Measurements from ENCODE around the gene DCLRE1C. TPM values are rescaled to one million over a fixed set of nuclear protein-coding genes. Genes with fewer than 3 reads are reported as not detected.
A peak's percentile ranks its signal among the peaks of the same experiment; 100 is the strongest.

Gene DCLRE1C
- total and polyA plus RNA-seq, 3 experiments from 2014 or later = 11.3 to 28.4 (median 12.5) TPM

DNA sequence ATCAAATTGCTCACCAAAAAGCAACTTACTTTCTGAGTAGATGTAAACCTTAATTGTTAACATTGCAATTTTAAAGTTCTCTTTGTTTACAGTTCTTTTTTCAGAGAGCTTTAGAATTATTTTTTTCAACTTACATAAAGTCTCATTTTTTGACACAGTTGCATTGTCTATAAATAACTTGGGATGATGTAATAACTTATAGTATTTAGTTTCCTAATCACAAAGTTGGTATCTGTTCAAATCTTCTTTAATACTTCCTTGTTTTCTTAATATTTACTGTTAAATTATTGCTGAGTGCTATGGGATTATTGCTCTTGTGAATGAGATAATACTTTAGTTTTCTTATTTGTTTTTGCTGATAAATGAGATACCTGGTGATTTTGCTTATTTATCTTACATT lies 94.1 kb downstream of the DCLRE1C start:
- Mint-ChIP-seq H3K9me3 (no peaks in the 10 kb centered on the region), H3K4me3 (no peak overlapping the region), H3K4me1 (peaks cover 2 to 3% (median 3%) of the 10 kb centered on the region in 3 donors), H3K36me3 (peaks cover 8 to 72% (median 23%) of the 10 kb centered on the region in 3 donors), H3K27ac (peak overlapping the region in 1 of 8 donors; percentile 22), H3K27me3 (no peaks in the 10 kb centered on the region)
- H3K9me3 ChIP-seq (ENCODE audit: low read length) = no peaks in the 10 kb centered on the region
- H3K27ac ChIP-seq (ENCODE audit: low read depth, low read length) = no peak overlapping the region
- no peak overlapping the region for H3K4me3 ChIP-seq (ENCODE audit: low read length)
- ChIA-PET CTCF (interaction anchor here (1.1 kb wide), 1 partner anchor 21 kb away, joined by 3 read pairs; the partner anchor contains the start of genes HSPA14 and MSANTD7), POLR2A (no interaction called here)
- no peaks in the 10 kb centered on the region for H3K4me1 ChIP-seq (ENCODE audit: insufficient read depth, low read length)
- H3K27me3 ChIP-seq (ENCODE audit: insufficient read depth, low read length, poor library complexity, severe bottlenecking) = no peaks in the 10 kb centered on the region
- DNase-seq = no peak
- peaks cover 9% of the 10 kb centered on the region for H3K36me3 ChIP-seq (ENCODE audit: insufficient read depth, low read length)

DNA sequence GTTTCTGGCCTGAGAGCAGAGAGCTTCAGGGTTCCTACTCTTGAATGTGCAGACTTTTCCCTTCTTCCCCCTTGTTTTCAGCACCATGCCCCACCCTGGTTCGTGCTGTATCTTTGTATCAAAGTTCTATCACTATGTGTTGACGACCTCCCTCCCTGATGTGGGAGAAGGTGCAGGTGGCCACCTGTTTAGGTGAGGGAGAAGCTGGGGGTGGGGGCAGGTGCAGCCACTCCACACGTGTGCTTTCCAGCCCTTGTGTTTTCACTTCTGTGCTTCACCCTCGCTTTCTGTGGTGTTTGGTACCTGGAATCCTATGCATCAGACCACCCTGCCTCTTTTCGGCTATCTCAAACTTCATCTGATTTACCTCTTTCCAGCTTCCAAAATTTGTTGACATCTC lies 94.9 kb downstream of the DCLRE1C start:
- POLR2A ChIA-PET = no interaction called here
- Histone ChIP-seq H3K4me3 (ENCODE audit: low read length) (no peak overlapping the region), H3K27me3 (ENCODE audit: insufficient read depth, low read length, poor library complexity, severe bottlenecking) (no peaks in the 10 kb centered on the region), H3K9me3 (ENCODE audit: low read length) (no peaks in the 10 kb centered on the region), H3K4me1 (ENCODE audit: insufficient read depth, low read length) (no peaks in the 10 kb centered on the region), H3K36me3 (ENCODE audit: insufficient read depth, low read length) (peaks cover 9% of the 10 kb centered on the region), H3K27ac (ENCODE audit: low read depth, low read length) (no peak overlapping the region)
- CTCF ChIA-PET = interaction anchor here (1.1 kb wide), 1 partner anchor 21 kb away, joined by 3 read pairs; the partner anchor contains the start of genes HSPA14 and MSANTD7
- no peak overlapping the region for H3K4me3 Mint-ChIP-seq
- no peaks in the 10 kb centered on the region for H3K27me3 Mint-ChIP-seq
- peak overlapping the region in 2 of 8 donors; percentile 17 to 44 for H3K27ac Mint-ChIP-seq
- DNase-seq = no peak
- peaks cover 8 to 74% (median 23%) of the 10 kb centered on the region in 3 donors for H3K36me3 Mint-ChIP-seq
- no peaks in the 10 kb centered on the region for H3K9me3 Mint-ChIP-seq
- H3K4me1 Mint-ChIP-seq = peaks cover 2 to 3% (median 3%) of the 10 kb centered on the region in 3 donors

DNA sequence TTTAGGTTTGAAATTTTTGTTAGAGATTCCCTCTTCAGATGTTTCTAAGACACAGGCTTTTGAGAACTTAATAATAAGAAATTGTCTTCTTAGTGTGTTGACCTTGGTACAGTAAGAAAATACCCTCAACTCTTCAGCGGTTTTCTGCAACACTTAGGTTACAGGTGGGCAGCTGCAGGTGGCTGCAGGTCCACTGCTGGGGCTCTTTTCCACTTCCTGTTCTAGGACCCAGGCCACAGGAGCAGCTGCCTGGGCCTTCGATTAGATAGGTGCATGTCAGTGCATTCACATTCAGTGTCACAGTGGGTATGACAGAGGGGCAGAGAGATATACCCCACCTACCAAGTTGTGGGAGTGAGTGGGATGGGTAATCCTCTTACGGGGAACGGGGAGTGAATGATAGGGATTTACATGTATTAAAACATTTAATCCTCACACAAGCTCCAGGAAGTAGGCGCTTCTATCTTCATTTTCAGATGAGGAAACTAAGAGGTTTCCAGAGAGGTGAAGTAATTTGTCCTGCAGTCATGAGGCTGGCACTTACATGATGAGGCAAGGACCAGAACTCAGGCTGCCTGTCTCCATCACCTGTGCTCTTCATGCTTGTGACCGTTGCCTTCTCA lies 95.4 kb downstream of the DCLRE1C start:
- no peaks in the 10 kb centered on the region for H3K9me3 ChIP-seq (ENCODE audit: low read length)
- Mint-ChIP-seq H3K9me3 (no peaks in the 10 kb centered on the region), H3K36me3 (peaks cover 8 to 72% (median 24%) of the 10 kb centered on the region in 3 donors), H3K4me1 (peaks cover 2 to 3% (median 3%) of the 10 kb centered on the region in 3 donors), H3K27me3 (no peaks in the 10 kb centered on the region), H3K27ac (peak overlapping the region in 1 of 8 donors; percentile 66), H3K4me3 (no peak overlapping the region)
- CTCF ChIA-PET = no interaction called here
- no peak overlapping the region for H3K4me3 ChIP-seq (ENCODE audit: low read length)
- H3K27me3 ChIP-seq (ENCODE audit: insufficient read depth, low read length, poor library complexity, severe bottlenecking) = no peaks in the 10 kb centered on the region
- peaks cover 9% of the 10 kb centered on the region for H3K36me3 ChIP-seq (ENCODE audit: insufficient read depth, low read length)
- DNase-seq = no peak
- no peaks in the 10 kb centered on the region for H3K4me1 ChIP-seq (ENCODE audit: insufficient read depth, low read length)
- POLR2A ChIA-PET = no interaction called here
- no peak overlapping the region for H3K27ac ChIP-seq (ENCODE audit: low read depth, low read length)

DNA sequence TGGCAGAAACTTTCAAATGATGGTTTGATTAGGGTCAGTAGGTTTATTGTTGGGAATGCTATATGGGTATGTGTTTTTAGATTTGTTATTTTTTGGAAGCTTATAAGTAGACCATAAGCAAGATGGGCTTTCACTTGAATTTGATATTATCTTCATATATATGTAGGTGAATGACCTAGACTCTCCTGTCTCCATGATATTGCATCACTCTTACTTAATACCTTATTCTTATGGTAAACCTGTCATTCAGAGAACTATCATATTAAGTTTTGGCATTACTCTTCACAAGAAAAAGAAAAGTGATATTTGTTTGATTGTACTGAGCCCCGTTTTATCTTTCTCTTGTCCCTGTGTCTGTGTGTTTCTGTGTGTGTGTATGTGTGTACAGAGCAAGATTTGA lies 98.4 kb downstream of the DCLRE1C start:
- Mint-ChIP-seq H3K36me3 (peaks cover 10 to 77% (median 20%) of the 10 kb centered on the region in 3 donors), H3K27ac (peak overlapping the region in 1 of 8 donors; percentile 27), H3K4me3 (no peak overlapping the region), H3K4me1 (peaks cover 0 to 3% (median 2%) of the 10 kb centered on the region in 3 donors), H3K9me3 (no peaks in the 10 kb centered on the region), H3K27me3 (no peaks in the 10 kb centered on the region)
- DNase-seq = no peak
- H3K4me1 ChIP-seq (ENCODE audit: insufficient read depth, low read length) = no peaks in the 10 kb centered on the region
- no peaks in the 10 kb centered on the region for H3K27me3 ChIP-seq (ENCODE audit: insufficient read depth, low read length, poor library complexity, severe bottlenecking)
- H3K9me3 ChIP-seq (ENCODE audit: low read length) = no peaks in the 10 kb centered on the region
- POLR2A ChIA-PET = no interaction called here
- no peak overlapping the region for H3K27ac ChIP-seq (ENCODE audit: low read depth, low read length)
- H3K36me3 ChIP-seq (ENCODE audit: insufficient read depth, low read length) = peaks cover 9% of the 10 kb centered on the region
- CTCF ChIA-PET = no interaction called here
- H3K4me3 ChIP-seq (ENCODE audit: low read length) = no peak overlapping the region

- Histone ChIP-seq H3K9me3 (ENCODE audit: low read length) (no peaks in the 10 kb centered on the region), H3K27ac (ENCODE audit: low read depth, low read length) (no peak overlapping the region), H3K4me3 (ENCODE audit: low read length) (no peak overlapping the region), H3K27me3 (ENCODE audit: insufficient read depth, low read length, poor library complexity, severe bottlenecking) (no peaks in the 10 kb centered on the region), H3K36me3 (ENCODE audit: insufficient read depth, low read length) (peaks cover 9% of the 10 kb centered on the region), H3K4me1 (ENCODE audit: insufficient read depth, low read length) (no peaks in the 10 kb centered on the region)
- no peaks in the 10 kb centered on the region for H3K27me3 Mint-ChIP-seq
- H3K36me3 Mint-ChIP-seq = peaks cover 7 to 67% (median 19%) of the 10 kb centered on the region in 3 donors
- ChIA-PET POLR2A (no interaction called here), CTCF (interaction anchor here (1.8 kb wide), 1 partner anchor 15 kb away, joined by 5 read pairs; no protein-coding TSS in a partner anchor)
- DNase-seq = no peak
- peaks cover 0 to under 1% (median 0%) of the 10 kb centered on the region in 3 donors for H3K4me1 Mint-ChIP-seq
- H3K4me3 Mint-ChIP-seq = no peak overlapping the region
- H3K9me3 Mint-ChIP-seq = no peaks in the 10 kb centered on the region
- H3K27ac Mint-ChIP-seq = no peak overlapping the region
Measured at GRCh38 chr10:14852236-14852635, 101.7 kb downstream of the DCLRE1C start.

Other genes starting within 250 kb of the DCLRE1C start
- gene FAM107B, start 179.2 kb downstream of the DCLRE1C start, total RNA-seq = 100 to 1,000 TPM; 138 to 143 TPM
- 316 TPM for gene FAM107B, start 179.2 kb downstream of the DCLRE1C start, polyA plus RNA-seq
- 1 to 10 TPM in 1 of 2 experiments, under 1 TPM in 1; 0.96 to 1.2 TPM for gene CDNF, start 116.1 kb downstream of the DCLRE1C start, total RNA-seq
- 0.47 TPM for gene CDNF, start 116.1 kb downstream of the DCLRE1C start, polyA plus RNA-seq
- gene HSPA14, start 115.8 kb downstream of the DCLRE1C start, total RNA-seq = 10 to 100 TPM; 43.3 to 45.5 TPM
- gene HSPA14, start 115.8 kb downstream of the DCLRE1C start, polyA plus RNA-seq = 20.0 TPM
- 10 to 100 TPM; 28.5 to 30.4 TPM for gene MSANTD7, start 115.8 kb downstream of the DCLRE1C start, total RNA-seq
- gene MSANTD7, start 115.8 kb downstream of the DCLRE1C start, polyA plus RNA-seq = 8.7 TPM
- gene SUV39H2, start 75.2 kb downstream of the DCLRE1C start, total RNA-seq = 10 to 100 TPM; 30.8 to 35.8 TPM
- gene SUV39H2, start 75.2 kb downstream of the DCLRE1C start, polyA plus RNA-seq = 3.4 TPM
- gene MEIG1, start 5.3 kb upstream of the DCLRE1C start, total RNA-seq = 1 to 10 TPM in 1 of 2 experiments, under 1 TPM in 1; 0.91 to 1.2 TPM
- 0.67 TPM for gene MEIG1, start 5.3 kb upstream of the DCLRE1C start, polyA plus RNA-seq
- not detected for gene OLAH, start 89.8 kb upstream of the DCLRE1C start, total RNA-seq
- not detected for gene OLAH, start 89.8 kb upstream of the DCLRE1C start, polyA plus RNA-seq
- gene ACBD7, start 134.7 kb upstream of the DCLRE1C start, total RNA-seq = 1 to 10 TPM in 1 of 2 experiments, under 1 TPM in 1; 0.80 to 1.2 TPM
- gene ACBD7, start 134.7 kb upstream of the DCLRE1C start, polyA plus RNA-seq = not detected
- gene RPP38, start 143.3 kb upstream of the DCLRE1C start, total RNA-seq = 10 to 100 TPM; 21.3 to 21.7 TPM
- gene RPP38, start 143.3 kb upstream of the DCLRE1C start, polyA plus RNA-seq = 27.3 TPM
- 10 to 100 TPM; 16.1 to 16.8 TPM for gene NMT2, start 214.6 kb upstream of the DCLRE1C start, total RNA-seq
- gene NMT2, start 214.6 kb upstream of the DCLRE1C start, polyA plus RNA-seq = 36.6 TPM

Data from CD8-positive, alpha-beta memory T cell (primary cell).